ENCODE measurements around the gene NLRC4.

- TF ChIP-seq CTCF (IDR thresholded peaks at IDR 0.05; ENCODE audit: low read length) = no peak
- no peak for TF ChIP-seq EZH2 (optimal IDR thresholded peaks at IDR 0.05; ENCODE audit: low read depth, low read length)
Measured at GRCh38 chr2:32200814-32201213, 63.9 kb downstream of the NLRC4 start.

Data from MM.1S (cell line).